GM18517 (cell line): ENCODE data around the gene CKAP4.
"Not testable (repeated sequence)": the region's sequence is repeated elsewhere in the genome, so short reads cannot be mapped to it uniquely, and the experiment has no call there.

ENCODE experiments used
- ATAC-seq: cut with Tn5 transposase; IDR thresholded peaks from one replicate; pipeline ENCODE4 v1.9.1; 2021; ENCODE audit warnings: mild to moderate bottlenecking, moderate library complexity; ENCODE audit not compliant: unreplicated experiment

Gene CKAP4, protein sequence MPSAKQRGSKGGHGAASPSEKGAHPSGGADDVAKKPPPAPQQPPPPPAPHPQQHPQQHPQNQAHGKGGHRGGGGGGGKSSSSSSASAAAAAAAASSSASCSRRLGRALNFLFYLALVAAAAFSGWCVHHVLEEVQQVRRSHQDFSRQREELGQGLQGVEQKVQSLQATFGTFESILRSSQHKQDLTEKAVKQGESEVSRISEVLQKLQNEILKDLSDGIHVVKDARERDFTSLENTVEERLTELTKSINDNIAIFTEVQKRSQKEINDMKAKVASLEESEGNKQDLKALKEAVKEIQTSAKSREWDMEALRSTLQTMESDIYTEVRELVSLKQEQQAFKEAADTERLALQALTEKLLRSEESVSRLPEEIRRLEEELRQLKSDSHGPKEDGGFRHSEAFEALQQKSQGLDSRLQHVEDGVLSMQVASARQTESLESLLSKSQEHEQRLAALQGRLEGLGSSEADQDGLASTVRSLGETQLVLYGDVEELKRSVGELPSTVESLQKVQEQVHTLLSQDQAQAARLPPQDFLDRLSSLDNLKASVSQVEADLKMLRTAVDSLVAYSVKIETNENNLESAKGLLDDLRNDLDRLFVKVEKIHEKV

DNA sequence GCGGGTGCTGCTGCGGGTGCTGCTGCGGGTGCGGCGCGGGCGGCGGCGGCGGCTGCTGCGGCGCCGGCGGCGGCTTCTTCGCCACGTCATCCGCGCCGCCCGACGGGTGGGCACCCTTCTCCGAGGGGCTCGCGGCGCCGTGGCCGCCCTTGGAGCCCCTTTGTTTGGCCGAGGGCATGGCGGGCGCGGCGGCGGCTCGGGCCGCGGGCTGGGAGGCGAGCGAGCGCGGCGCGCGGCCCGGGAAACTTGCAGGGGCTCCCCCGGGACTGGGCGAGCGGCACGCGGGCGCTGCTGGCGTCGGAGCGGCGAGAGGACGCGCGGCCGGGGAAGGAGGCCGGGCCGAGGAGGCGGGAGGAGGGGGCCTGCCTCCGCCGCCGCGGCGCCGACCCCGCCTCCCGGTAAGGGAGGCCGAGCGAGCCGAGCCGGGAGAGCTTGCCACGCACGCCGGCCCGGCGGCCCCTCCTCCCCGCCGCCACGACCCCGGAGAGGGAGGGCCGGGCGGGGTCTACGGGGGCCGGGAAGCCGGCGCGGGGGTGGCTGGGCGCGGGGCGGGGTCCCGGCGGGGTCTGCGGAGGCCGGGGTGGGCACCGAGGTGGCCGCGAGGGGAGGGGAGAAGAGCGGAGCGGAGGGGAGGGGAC, at the start of gene CKAP4:
Gene CKAP4, minus strand, starts transcription at position 347 of the 638 bp plus-strand sequence. Its CDS starts 169 bp downstream, at position 178.
- ATAC-seq, result no peak

DNA sequence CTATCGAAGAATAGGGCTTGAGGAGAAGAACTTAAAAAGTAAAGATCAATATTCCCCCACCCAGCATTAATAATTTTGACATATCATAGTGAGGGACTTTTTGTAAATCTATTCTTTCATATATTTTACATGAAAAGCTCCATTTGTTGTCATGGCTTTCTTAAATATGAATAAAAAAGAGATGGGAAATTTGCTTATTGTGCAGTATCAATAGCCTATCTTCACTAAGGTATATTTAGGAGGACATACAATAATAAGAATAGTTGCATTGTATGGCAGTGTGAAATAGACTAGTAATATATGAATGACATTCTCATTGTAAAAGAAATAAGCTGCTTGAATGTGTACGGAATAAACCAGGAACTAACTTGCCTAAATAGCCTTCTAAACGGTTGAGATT, 49.3 kb upstream of the CKAP4 start:
- no peak for ATAC-seq

DNA sequence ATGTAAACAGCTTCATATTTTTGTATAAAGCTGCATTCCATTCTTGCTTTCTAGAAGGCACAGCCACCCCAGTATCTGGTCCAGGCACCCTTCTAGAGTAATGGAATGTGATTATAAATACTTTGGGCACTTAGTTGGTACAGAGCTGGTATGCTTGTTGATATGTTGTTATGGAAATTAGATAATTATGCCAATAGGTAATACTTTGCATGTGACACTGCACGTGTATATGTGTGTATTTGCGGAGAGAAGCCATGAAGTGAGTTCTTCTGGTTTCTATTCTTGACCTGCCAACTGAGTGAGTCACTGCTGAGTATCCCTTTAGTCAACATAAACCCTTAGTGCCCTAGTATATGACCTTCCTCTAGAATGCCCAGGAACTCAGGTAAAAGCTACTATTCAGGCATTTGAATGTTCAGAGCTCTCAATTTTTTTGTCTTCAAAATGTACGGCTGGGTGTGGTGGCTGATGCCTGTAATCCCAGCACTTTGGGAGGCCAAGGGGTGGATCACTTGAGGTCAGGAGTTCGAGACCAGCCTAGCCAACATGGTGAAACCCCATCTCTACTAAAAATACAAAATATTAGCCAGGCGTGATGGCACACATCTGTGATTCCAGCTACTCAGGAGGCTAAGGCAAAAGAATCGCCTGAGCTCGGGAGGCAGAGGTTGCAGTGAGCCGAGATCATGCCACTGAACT, 48.5 kb upstream of the CKAP4 start:
- no peak for ATAC-seq

DNA sequence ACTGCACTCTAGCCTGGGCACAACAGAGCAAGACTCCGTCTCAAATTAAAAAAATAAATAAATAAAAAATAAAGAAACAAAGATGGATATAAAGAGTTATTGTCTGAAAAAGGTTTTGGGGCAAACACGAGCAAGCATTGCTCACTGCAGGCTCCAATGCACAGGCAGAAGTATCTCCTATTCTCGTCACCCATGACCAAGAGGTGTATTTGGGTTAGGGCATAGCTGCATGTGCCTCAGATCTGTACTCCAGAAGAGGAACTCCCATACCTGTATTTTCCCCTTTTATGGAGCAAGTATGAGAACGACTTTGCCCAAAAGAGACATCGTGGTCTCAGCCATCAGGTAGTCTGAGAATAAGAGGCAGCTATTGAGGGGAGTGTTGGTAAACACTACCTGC, 44.5 kb upstream of the CKAP4 start:
- ATAC-seq, result no peak

DNA sequence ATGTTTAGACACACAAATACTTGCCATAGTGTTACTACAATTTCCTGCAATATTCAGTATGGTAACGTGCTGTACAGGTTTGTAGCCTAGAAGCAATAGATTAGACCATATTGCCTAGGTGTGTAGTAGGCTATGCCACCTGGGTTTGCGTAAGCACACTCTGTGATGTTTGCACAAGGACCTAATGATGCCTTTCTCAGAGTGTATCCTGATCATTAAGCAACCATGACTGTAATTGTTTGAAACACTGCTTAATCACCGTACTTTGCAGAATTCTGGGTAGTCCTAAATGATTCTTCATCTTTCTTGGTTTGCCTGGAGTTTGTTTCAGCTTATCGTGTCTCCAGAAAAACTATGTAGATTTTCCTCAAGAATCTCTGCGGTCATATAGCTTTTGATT, 43.5 kb upstream of the CKAP4 start:
- ATAC-seq, result no peak

DNA sequence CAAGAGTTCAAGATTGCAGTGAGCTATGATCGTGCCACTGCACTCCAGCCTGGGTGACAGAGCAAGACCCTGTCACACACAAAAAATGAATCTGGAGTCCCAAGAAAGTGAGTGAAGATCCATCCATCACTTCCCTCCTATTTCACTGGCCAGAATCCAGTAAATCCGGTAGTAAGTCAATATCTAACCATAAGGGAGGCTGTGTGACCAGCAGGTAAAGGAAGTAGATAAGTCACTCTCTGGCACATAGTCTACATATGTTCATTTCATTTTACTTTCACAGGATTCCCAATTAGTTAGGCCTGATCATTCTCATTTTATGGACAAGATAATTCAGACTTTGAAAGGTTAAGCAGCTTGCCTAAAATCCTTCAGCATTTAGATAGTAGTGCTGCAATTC, 42.8 kb upstream of the CKAP4 start:
- ATAC-seq, result no peak

DNA sequence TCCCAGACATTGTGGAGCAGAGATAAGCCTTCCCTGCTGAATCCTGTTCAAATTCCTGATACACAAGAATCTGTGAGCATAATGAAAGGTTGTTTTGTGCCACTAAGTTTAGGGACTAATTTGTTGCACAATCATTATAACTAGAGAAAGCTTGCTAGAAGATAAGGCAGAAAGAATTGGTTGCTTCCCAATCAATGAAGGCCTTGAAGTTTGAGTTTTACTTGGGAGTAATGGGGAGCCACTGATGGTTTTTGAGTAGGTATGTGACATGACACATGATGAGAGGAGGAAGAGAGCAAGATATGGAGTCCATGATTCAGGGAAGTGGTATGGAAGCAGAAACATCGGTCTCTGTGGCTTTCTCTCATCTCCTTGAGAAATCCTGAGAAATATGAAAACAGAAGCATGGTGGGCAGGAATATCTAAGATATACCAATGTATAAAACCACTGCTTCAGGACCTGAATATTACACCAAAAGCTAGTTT, 41.4 kb upstream of the CKAP4 start:
- no peak for ATAC-seq

DNA sequence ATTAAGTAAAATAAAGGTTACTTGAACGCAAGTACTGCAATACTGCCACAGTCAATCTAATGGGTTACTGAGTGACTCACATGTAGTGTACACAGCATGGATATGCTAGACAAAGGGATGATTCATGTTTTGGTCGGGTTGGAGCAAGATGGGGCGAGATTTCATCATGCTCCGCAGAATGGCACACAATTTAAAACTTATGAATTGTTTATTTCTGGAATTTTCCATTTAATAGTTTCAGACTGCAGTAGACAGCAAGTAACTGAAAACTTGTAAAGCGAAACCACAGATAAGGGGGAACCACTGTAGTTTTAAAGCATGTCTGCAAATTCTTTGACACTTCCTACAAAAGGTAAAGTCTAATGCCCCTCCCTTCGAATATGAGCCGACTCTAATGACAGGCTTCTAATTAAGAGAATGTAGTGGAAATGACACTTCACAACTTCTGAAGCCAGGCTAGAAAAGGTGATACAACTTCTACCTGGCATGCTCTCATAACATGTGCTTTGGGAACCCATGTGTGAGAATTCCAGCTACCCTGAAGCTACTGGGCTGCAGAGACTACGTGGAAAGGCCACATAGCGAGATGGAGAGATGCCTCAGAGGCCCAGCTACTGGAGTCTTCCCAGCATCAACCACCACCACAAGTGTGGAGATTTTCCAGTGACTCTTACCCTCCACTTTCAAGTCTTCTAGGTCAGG, 40.8 kb upstream of the CKAP4 start:
- no peak for ATAC-seq

DNA sequence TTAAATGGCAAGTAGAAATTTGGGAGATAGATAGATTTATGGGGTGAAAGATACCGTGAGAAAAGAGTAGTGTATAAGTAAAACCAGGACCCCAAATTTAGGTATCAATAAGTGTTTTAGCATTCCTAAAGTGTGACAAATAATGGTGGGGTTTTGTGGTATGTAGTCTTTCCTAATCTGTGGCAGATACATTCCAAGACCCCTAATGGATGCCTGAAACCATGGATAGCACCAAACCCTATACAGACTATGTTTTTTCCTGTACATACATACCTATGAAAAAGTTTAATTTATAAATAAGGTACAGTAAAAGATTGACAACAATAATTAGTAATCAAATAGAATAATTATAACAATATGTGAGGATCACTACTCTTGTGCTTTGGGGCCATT, 40.3 kb upstream of the CKAP4 start:
- no peak for ATAC-seq

DNA sequence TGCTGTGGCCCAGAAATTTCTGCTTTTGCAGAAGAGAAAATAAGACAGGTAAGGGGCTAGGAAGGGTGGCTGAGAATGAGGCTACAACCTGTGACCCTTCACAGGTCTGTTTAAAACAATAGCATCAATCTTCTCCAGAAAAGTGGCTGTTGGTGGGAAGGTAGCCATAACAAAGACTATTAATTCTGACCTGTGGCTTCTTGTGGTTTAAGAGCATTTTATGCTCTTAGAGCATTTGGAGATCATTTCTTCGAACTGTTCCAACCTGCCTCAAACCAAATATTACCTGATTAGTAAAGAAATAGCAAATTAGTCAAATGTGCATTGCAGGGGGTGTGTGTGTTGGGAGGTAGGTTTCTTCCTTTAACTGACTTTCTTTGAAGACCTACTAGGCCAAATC, 39.5 kb upstream of the CKAP4 start:
- no peak for ATAC-seq

DNA sequence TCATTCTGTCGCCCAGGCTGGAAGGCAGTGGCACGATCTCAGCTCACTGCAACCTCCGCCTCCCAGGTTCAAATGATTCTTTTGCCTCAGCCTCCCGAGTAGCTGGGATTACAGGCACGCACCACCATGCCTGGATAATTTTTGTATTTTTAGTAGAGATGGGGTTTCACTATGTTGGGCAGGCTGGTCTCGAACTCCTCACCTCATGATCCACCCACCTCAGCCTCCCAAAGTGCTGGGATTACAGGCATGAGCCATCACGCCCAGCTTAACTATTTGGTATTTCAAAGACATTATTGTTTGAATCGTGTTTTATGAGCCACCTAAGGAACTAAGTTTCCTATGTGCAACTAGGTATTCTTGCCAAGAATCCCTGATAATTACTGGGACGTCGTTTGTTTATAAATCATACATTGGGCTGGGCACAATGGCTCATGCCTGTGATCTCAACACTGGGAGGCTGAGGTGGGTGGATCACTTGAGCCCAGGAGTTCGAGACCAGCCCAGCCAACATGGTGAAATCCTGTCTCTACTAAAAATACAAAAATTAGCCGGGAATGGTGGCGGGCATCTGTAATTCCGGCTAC, 38.8 kb upstream of the CKAP4 start:
- ATAC-seq, result not testable (repeated sequence)

DNA sequence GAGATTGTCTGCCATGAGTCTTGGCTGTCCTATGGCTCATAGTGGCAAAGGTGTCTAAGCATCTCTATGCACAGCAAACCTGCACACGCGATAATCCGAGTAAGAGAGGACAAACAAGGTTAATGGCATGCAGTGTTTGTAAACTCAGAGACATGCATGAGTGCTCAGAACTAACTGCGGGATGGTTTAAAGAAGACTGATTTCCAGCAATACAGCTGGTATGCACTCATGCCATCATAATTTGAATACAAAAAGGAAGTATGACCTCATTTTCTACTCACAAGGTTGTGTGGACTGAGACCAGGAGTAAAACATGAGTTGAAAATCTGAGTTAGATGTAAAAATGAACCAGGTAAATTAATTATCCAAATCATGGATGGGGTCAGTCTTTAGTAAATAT, 38.2 kb upstream of the CKAP4 start:
- ATAC-seq, result no peak

DNA sequence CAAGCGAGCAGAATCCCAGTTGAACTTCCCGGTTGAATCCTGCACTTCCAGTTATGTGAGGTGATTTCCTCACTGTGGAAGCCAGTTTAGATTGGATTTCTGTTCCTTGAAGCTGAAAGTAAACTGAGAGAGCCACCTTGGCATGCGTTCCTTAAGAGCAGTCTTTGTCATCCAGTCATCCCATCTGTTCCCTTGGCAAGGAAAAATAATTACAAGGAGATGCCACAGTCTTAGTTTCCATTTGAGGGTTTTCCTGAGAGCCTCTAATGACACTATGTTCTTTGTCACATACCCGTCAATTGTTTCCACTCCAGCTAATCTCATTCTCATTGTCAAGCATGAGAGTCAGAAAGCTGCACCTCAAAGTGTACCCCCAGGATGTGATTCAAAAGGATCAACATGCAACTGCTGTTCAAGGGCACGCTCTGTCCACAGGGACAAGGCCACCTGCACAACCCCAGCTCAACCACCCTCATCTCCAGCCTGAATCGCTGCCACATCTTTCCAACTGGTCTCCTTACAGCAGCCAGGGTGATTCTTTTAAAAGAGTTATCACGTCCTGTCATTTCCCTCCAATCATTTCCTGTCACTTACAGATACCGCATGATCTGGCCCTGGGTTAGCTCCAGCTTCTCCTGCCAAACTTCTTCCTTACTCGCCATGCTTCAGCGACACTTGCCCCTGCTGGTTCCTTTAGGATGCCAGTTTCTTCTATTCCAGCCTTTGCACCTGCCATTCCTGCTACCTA, 36.7 kb upstream of the CKAP4 start:
- no peak for ATAC-seq

DNA sequence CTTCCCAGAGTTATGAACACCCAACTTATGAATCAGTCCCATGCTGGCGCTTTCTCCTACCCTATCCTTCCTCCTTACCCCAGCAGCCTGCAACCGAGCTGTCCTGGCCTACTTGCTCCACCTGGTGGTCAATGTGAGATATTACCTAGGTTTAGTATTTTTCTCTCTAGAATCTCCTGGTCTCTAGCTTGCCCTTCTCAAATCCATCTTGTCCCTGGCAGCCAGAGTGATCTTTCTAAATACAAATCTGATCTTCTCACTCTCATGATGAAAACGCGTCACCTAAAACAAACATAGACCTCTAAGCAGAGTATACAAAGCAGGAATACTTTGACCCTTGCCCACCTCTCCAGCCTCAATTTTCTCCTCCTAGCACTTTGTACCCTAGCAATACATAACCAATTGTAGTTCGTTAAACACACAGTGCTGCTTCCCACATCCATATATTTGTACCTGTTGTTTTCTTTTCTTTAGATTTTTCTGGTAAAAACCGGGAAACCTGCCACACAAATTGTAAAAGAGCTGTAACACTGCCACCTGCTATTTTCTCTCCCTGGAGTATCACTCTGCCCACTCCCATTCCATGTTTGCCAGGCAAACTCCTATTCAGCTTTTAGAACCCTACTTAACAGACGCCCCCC, 34.8 kb upstream of the CKAP4 start:
- ATAC-seq, result peak; percentile 59

DNA sequence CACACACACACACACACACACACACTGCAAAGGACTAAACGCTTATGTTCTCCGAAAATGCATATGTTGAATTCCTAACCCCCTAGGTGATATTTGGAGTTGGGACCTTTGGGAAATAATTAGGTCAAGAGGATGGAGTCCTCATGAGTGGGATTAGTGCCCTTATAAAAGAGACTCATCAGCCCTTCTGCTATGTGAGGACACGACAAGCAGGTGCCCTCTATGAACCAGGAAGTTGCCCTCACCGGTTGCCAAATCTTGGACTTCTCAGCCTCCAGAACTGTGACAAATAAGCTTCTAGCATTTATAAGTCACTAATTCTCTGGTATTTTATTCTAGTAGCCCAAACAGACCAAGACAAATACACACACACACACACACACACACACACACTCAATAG, 34.0 kb upstream of the CKAP4 start:
- no peak for ATAC-seq

DNA sequence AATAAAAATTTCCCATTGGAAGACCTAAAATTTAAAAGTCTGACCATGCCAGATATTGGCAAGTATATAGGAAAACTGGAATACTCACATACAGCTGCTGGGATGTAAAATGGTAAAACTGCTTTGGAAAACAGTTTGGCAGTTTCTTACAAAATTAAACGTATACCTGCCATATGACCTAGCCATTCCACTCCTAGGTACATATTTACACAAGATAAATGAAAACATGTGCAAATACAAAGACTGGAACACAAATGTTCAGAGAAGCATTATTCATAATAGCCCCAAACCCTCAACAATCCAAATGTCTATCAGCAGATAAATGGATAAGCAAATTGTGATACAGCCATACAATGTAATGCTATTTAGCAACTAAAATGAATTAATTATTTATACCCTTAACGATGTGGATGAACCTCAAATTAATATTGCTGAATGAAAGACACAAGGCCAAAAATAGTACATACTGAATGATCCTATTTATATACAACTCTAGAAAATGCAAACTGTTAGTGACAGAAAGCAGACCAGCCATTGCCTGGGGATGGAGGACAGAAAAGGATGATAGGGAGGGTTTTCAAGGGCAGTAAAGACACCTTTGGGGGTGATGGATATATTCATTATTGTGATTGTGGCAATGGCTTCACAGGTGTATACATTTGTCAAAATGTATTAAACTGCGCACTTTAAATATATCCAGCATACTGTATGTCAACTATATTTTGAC, 33.4 kb upstream of the CKAP4 start:
- no peak for ATAC-seq

DNA sequence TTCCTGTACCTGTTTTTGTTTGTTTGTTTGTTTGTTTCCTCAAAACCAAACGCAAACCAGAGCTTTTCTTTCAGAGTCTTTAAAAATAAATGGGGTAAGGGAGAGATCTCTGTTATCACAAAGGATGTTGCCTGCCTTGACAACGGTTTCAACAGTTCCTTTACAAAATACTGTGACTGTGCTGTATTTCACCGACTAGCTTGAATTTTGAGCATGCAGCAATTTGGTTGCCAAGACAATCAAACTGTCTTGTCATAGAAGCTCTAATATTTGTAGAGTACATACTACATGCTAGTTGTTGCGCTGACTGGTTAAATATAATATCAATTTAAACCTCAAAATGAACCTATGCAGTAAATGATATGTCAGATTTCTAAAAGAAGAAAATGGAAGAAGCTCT, 32.3 kb upstream of the CKAP4 start:
- no peak for ATAC-seq

DNA sequence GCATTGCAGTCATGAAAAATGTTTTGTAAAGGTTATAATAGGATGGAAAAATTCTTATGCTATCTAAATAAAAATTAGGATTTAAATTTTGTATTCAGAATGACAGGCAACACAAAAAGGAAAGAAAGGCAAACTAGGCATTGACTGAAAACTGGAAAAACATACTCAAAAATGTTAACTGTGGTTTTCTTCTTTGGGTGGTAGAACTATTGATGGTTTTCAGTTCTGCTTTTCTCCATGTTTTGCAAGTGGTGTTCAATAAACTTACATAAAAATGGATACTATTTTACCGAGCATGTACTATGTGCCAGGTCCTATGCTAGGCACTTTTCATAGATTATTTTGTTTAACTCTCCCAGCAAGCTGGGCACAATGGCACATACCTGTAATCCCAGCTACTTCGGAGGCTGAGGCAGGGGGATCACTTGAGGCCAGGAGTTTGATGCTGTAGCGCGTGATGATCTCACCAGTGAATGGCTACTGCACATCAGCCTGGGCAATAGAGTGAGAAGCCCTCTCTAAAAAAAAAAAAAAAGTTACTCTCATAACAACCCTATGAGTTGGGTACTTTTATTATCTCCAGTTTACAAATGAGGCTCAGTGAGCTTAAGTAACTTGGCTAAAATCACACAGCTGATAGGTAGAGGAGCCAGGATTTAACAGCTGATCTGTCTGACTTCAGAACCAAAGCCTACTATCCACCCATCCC, 28.4 kb upstream of the CKAP4 start:
- peak; percentile 83 for ATAC-seq
